CD4-positive, alpha-beta T cell treated with Interleukin-17A for 1 hour (primary cell): ENCODE results near the gene SVEP1.

Experiments used
- DNase-seq: peaks from one replicate; pipeline ENCODE4 v3.0.0-alpha.2; 2020

The SVEP1 gene

DNA sequence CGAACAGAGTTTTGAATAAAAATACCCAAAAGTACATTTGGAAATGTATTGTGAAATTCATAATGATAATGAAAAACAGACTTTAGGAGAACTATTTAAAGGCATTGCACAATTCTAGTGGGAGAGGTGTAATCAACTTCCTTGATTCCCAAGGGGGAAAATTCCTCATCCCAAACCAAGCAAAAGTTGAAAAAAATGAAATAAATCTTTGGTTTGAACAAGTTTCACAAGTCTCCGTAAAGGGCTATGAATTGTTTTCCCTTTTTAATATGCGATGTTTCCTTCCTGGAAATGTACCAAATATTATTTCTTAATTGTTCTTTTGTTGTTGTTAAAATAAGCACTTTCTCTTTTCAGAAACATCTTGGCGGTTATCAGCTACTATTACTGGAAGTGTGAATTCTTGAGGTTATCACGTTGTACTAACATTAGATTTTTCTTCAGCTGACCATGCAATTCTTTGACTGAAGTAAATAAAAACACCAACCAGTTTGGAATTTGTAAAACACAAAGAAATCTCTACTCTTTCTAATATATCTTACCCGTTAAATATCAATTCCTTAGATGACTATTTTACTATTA lies 59.3 kb downstream of the SVEP1 start:
- no peak for DNase-seq

DNA sequence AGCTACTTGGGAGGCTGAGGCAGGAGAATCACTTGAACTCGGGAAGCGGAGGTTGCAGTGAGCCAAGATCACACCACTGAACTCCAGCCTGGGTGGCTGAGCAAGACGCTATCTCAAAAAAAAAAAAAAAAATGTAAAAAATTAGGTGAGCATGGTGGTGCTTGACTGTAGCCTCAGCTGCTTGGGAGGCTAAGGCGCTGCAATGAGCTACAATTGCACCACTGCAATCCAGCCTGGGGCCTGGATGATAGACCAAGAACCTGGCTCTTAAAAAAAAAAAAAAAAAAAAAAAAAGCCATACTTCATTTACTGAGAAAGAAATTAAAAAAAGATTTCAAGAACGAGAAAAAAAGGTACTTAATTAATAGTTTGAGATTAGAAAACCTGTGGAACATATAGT lies 62.1 kb downstream of the SVEP1 start:
- no peak for DNase-seq

- DNase-seq, result no peak
These were observed 64.6 kb downstream of the SVEP1 start for GRCh38 chr9:110514897-110515296.

DNA sequence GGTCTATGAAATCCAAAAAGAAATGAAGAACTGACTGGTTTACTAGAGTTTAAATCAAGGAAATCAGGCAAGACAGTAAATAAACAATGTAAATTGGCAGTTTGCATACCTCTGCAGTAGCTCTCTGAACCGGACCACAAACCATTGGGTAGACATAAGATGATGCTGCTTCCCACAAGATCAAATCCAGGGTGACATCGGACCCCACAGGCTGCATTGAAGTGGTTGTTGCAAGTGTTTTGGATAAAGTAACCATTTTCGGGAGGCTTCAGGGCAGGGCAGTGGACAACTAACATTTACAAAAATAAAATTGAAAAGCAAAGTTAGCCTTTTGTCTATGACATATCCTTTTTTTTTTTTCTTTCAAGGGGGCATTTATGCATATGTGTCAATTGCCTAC lies 66.7 kb downstream of the SVEP1 start:
- DNase-seq, result no peak

DNA sequence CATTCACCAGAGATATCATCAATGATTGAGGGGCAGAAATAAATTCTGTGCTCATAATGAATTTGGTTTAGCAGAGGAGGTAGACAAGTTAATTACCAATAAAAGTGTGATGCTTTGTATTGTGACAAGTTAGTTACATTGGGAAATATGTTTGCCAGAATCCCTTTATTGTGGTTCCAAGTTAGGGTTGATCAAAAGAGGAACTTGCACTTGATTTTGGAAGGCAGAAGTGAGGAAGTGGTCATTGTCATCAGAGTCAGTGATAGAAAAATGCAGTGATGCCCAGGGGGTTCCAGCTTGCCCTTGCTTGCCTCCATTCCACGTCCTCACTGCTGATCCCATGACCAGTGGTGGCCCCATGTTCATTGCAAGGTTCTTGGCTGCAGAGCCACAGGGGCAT lies 69.7 kb downstream of the SVEP1 start:
- no peak for DNase-seq

DNA sequence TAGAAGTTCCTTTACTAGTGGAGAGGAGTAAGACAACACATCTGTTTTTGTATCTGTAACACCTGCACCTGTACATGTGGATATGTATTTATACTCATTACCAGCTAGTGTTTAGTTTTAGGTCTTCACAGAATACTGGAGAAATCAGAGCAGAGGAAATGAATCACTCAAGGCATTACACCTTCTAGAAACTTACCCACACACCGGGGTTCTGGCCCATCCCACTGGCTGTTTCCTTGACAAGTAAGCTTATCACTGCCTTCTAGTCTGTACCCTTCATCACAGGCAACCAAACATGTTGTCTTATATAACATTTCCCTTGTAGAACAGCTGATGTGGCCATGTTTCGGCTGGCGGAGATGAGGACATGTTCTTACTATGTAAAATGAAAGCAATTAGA lies 76.7 kb downstream of the SVEP1 start:
- no peak for DNase-seq

DNA sequence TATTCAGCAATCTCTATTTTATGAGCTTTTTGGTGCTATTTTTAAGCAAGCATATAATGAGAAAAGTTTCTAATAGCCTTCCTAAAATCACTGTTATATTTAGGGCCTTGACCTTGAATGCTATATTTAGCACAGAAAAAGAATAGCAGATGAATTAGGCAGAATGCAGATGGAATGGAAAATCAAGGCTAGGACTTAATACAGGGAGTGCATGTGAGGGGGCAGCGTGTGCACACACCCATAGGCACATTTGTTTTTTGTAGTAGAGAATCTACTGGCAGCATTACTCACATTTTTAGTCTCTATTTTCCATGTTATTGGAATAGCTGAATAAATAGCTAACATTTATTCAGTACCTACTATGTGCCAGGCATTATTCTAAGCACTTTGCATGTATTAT lies 79.9 kb downstream of the SVEP1 start:
- no peak for DNase-seq

GRCh38 chr9:110487196-110487595 lies 92.3 kb downstream of the SVEP1 start:
- no peak for DNase-seq

DNA sequence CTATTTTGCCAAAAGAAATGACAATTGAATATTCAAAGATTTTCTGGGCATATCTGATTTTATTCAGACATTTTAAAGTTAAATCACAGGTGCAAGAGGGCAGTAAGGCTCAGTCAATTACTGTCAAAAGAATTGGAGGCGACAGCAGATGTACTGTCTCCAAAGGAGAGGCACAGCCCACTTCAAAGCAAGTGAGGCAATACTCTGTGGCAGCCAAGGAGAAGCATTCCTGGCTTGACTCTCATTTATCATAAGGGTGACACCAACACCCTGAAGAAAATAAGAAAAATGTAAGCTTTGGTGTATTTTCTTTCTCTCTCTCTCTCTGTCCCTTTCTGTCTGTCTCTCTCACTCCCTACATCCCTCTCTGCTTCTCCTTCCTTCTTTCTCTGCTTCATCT lies 93.3 kb downstream of the SVEP1 start:
- no peak for DNase-seq

DNA sequence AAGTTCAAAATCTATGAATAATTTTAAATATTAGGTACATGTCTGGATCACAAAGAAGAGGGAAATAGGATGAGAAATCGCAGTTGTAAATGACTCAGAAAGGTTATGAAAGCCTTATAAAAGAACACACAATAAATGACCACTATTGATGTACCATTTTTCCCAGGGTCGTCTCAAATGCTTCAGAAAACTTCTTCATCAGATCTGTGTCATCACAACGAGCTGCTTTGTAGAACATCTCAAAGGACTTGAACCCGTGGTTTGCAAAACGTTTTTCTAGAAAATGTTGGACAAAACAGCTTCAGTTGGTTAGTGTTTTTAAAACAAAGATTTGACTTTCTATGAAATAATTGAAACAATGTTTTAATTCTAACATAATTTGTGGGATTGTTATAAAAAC lies 100.1 kb downstream of the SVEP1 start:
- no peak for DNase-seq

DNA sequence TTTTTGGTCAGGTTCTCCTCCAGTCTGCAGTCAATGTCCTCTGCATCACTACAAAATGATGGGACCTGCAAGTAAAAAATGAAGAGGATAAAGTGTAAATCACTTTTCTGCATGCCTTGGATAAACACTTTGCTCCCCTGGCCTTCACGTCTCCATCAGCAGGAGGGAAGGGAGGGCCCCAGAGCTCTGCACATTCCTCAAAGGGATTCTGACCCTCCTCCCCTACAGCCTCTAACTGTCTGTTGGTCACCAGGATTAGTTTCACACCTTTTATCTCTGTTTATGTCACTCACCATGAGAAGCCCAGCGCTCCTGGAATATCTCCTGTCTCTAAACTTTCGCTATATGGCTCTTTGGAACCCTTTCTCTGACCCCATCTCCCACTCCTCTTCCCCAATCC lies 103.3 kb downstream of the SVEP1 start:
- no peak for DNase-seq

DNA sequence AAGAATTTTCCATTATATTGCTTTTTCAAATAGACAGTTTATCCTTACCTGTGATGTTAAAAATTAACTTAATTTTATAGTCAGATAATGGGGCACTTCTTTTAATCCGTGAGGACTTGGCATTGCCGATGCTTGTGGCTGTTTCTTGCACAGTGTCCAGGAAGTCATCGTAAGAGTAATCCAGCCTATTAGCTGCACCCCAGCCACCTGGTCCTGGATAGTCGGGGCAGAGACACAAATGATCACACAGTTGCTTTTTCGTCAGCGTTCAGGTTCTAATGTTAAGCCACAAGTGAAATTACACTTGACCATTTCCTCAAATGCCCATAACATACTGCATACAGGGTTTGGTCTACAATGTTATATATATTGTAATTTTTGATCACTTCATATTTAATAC lies 107.4 kb downstream of the SVEP1 start:
- DNase-seq, result no peak

- DNase-seq, result no peak
These were observed 110.6 kb downstream of the SVEP1 start for GRCh38 chr9:110468950-110469349.

DNA sequence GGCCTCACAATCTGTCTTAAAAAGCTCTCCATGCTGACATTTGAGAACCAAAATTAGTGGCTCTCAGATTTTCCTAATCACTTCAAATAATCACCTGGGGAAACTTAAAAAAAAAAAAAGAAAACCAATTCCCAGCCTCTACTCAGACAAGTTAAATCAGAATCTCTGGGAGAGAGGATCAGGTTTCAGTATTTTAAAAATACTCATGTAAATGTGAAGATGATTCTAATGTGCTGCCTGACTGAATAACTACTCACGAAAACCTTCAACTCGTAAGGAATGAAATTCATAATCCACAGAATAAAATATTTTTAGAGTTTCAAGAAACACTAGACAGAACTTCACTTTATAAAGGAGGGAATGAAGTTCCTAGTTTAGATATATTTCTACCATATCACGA lies 114.4 kb downstream of the SVEP1 start:
- DNase-seq, result no peak

- DNase-seq, result no peak
These were observed 115.2 kb downstream of the SVEP1 start for GRCh38 chr9:110464321-110464720.

GRCh38 chr9:110463499-110463898 lies 116.0 kb downstream of the SVEP1 start:
- no peak for DNase-seq

- no peak for DNase-seq
These were observed 122.3 kb downstream of the SVEP1 start for GRCh38 chr9:110457245-110457644.

DNA sequence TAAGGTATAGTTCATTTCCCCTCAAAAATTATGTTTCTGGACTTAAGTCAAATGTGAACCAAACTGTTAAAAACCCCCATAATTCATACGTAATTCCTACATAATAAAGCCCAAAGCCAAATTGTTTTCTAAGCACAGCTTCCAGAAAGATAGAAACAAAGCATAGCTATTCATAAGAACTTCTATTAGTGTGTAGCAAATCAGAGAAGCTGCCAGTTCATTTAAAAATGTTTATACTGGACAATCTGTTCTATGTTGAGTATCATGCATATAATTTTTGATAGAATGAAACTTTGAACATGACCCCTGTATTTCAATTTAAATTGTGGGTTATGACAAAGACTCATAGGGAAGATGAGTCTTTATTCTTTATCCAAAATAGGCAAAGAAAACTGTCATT lies 122.9 kb downstream of the SVEP1 start:
- DNase-seq, result no peak

DNA sequence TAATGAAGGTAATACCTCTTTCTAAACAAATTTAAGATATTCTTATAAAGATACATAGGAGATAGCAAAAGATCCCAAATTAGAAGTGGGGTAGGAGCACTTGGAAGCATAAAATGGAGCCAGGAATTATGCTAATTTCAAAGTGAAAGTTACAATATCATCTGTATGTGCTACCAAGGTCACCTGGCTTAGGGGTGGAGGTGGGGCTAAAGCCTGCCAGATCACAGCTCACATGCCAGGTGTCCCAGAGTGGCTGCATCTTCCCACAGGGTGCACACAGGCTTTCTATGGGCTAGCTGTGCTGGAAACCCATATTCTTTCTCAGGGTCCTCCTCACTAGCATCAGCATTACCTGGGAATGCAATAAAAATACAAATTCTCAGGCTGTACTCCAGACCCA lies 123.7 kb downstream of the SVEP1 start:
- DNase-seq, result no peak

DNA sequence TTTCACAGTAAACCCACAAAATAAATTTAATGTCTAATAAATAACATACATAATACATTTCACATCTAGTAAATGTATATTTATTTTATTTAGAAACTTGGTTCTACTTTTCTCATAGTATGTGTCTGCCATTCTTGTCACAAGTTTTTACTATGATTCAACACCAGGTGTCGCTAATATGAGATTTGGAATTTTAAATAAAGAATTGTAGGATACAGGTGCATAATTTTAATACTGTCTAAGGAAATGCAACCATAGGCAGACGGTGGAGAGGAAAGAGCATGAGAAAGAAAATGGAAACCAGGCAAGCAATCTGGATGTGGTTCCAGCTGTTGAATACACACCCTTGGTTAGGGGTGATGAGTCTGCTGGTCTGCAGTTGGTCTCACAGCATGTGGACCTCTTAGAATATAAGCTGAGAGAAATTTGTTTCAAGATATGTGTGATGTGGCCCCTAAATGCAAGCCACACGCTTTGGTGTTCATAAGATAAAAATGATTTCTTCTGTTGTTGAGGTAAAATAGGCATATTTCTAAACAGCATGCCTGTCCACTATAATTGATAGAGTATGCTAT lies 127.2 kb downstream of the SVEP1 start:
- DNase-seq, result no peak

GRCh38 chr9:110451726-110452125 lies 127.8 kb downstream of the SVEP1 start:
- no peak for DNase-seq

DNA sequence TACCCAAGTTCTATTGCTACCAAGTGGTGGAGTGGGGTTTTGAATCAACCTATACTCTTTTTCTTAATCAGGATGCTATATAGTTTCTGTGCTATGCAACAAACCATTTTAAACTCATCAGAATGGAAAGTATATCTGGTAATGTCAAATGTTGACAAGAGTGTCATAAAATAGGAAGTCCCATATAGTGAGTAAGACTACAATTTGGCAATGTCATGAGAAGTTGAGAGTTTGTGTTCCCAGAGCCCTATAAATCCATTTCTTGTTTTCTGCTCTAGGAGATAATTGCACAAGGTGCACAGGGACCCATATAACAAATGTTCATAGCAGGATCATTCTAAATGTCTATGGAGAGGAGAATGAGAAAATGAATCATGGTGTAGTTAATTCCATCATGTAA lies 132.1 kb downstream of the SVEP1 start:
- no peak for DNase-seq

GRCh38 chr9:110446171-110446570 lies 133.4 kb downstream of the SVEP1 start:
- no peak for DNase-seq

- no peak for DNase-seq
These were observed 134.6 kb downstream of the SVEP1 start for GRCh38 chr9:110444911-110445310.

DNA sequence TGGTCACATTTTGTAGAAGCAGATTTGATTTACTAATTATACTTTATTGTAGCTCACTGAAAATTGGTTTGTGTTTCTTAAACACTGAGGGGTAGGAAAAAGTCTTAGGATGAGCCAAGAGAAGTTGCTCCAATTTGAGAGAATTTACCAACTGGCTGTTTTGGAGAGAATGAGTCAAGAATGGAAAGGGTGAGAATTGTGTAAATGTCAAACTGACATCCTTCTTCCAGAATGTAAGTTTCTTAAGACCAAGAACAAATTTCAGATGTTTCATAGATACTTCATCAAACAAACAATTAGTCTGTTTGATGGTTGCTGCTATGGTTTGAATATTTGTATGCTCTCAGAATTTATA lies 135.7 kb downstream of the SVEP1 start:
- DNase-seq, result no peak
